ENCODE results near the gene RRP15. TPM values are rescaled to one million over a fixed set of nuclear protein-coding genes. Genes with fewer than 3 reads are reported as not detected.

RRP15 gene
- total RNA-seq, 2 donors from 2014 or later, result 24.9 to 27.3 TPM

DNA sequence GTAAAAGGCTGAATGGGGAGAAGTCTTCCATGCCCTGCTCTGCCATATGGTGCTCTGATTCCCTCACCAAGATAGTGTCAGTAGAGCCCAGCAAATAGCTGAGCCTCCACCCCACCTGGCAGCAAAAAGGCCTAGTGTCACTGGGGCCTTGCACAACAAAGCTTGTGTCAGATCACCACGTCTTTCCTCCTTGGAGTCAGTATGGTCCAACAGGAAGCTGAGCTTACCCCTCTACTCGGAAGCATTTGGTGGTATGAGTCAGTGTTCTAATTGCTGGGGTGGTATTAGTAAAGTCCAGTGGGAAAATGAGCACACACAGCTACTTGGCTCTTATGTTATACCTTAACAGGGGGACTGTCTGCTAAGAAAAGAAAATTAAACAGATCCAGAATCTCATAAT lies 18.7 kb upstream of the RRP15 start:
- Histone ChIP-seq H3K9me3 (ENCODE audit: control insufficient read depth, low read length) (no peaks in the 10 kb centered on the region), H3K27me3 (ENCODE audit: control insufficient read depth, insufficient read depth, low read length, poor library complexity, severe bottlenecking) (no peaks in the 10 kb centered on the region), H3K4me3 (ENCODE audit: low read length) (no peak overlapping the region), H3K27ac (ENCODE audit: low read depth, low read length) (no peak overlapping the region), H3K4me1 (ENCODE audit: control insufficient read depth, insufficient read depth, low read length) (no peaks in the 10 kb centered on the region), H3K36me3 (ENCODE audit: control insufficient read depth, insufficient read depth, low read length) (no peaks in the 10 kb centered on the region), H3K9ac (ENCODE audit: extremely low read depth, low read length, poor library complexity, severe bottlenecking) (no peak overlapping the region)
- DNase-seq, result no peak
- no peak overlapping the region for H3K4me3 Mint-ChIP-seq
- H3K36me3 Mint-ChIP-seq (ENCODE audit: low read depth), result no peaks in the 10 kb centered on the region
- TF ChIP-seq, protein P1, sequence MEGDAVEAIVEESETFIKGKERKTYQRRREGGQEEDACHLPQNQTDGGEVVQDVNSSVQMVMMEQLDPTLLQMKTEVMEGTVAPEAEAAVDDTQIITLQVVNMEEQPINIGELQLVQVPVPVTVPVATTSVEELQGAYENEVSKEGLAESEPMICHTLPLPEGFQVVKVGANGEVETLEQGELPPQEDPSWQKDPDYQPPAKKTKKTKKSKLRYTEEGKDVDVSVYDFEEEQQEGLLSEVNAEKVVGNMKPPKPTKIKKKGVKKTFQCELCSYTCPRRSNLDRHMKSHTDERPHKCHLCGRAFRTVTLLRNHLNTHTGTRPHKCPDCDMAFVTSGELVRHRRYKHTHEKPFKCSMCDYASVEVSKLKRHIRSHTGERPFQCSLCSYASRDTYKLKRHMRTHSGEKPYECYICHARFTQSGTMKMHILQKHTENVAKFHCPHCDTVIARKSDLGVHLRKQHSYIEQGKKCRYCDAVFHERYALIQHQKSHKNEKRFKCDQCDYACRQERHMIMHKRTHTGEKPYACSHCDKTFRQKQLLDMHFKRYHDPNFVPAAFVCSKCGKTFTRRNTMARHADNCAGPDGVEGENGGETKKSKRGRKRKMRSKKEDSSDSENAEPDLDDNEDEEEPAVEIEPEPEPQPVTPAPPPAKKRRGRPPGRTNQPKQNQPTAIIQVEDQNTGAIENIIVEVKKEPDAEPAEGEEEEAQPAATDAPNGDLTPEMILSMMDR (conservative IDR thresholded peaks at IDR 0.05), result no peak
- H3K4me1 Mint-ChIP-seq, result no peaks in the 10 kb centered on the region
- no peaks in the 10 kb centered on the region for H3K9me3 Mint-ChIP-seq
- WGBS, 2 experiments (ENCODE audit: insufficient coverage in 1 of 2, insufficient read length in 1 of 2), result 80 to 83% methylated on average over 2 of the region's 2 CpGs
- H3K27me3 Mint-ChIP-seq (ENCODE audit: insufficient read depth), result peaks cover 3% of the 10 kb centered on the region
- no peak overlapping the region for H3K27ac Mint-ChIP-seq

DNA sequence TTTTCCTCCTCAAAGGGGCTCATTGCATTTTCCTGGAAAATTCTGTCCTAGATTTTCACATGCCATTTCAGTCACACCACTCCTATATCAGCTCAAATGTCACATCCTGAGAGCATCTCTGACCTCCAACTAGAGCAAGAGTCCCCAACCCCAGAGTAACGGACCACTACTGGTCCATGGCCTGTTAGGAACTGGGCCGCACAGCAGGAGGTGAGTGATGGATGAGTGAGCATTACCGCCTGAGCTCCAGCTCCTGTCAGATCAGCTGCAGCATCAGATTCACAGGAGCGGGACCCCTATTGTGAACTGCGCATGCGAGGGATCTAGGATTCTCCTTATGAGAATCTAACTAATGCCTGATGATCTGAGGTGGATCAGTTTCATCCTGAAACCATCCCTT lies 12.7 kb upstream of the RRP15 start:
- H3K27me3 ChIP-seq (ENCODE audit: control insufficient read depth, insufficient read depth, low read length, poor library complexity, severe bottlenecking), result no peaks in the 10 kb centered on the region
- H3K27ac ChIP-seq (ENCODE audit: low read depth, low read length), result no peak overlapping the region
- no peaks in the 10 kb centered on the region for H3K9me3 ChIP-seq (ENCODE audit: control insufficient read depth, low read length)
- Mint-ChIP-seq H3K4me1 (peaks cover 7% of the 10 kb centered on the region), H3K27ac (no peak overlapping the region), H3K9me3 (no peaks in the 10 kb centered on the region), H3K4me3 (no peak overlapping the region), H3K27me3 (ENCODE audit: insufficient read depth) (peaks cover 3% of the 10 kb centered on the region), H3K36me3 (ENCODE audit: low read depth) (no peaks in the 10 kb centered on the region)
- H3K4me3 ChIP-seq (ENCODE audit: low read length), result no peak overlapping the region
- WGBS, 2 experiments (ENCODE audit: insufficient coverage in 1 of 2, insufficient read length in 1 of 2), result 92 to 95% methylated on average over 6 of the region's 6 CpGs
- no peaks in the 10 kb centered on the region for H3K36me3 ChIP-seq (ENCODE audit: control insufficient read depth, insufficient read depth, low read length)
- peaks cover 3% of the 10 kb centered on the region for H3K4me1 ChIP-seq (ENCODE audit: control insufficient read depth, insufficient read depth, low read length)
- H3K9ac ChIP-seq (ENCODE audit: extremely low read depth, low read length, poor library complexity, severe bottlenecking), result no peak overlapping the region
- no peak for DNase-seq
- TF ChIP-seq, protein P1 (conservative IDR thresholded peaks at IDR 0.05), result no peak

DNA sequence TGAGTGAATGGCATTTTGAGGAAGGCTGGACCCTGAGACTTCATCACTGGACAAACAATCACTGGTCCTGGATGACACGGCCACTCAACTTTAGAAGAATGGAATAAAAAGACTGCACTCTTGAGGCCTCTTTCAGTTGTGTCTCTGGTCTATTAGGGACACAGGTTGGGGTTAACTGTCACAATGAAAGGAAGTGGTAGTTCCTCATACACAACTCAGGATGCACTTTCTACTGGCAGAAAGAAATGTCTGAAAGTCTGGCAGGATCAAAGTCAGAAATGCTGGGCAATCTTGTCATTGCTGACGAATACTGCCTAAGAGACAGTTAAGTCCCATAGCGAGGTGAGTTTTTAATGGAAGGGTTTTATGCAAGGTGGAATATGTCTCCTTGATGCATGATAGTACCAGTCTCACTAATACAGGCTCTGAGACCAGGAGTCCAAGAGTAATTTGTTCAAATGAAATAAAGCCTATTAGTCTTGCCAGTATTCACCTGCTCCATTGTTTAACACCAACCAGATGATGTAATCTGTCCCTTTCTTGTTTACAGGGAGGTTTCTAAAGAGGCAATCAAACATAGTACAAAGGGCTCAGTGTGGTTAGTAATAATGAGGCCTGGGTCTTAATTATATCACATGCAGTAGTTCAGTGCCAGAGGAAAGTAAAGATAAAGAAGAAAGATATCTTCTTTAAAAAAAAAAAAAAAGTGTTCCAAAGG lies 11.2 kb upstream of the RRP15 start:
- H3K36me3 Mint-ChIP-seq (ENCODE audit: low read depth), result no peaks in the 10 kb centered on the region
- H3K4me1 Mint-ChIP-seq, result peaks cover 17% of the 10 kb centered on the region
- H3K27me3 Mint-ChIP-seq (ENCODE audit: insufficient read depth), result peaks cover 3% of the 10 kb centered on the region
- no peak for DNase-seq
- TF ChIP-seq, protein P1 (conservative IDR thresholded peaks at IDR 0.05), result no peak
- H3K4me1 ChIP-seq (ENCODE audit: control insufficient read depth, insufficient read depth, low read length), result peaks cover 3% of the 10 kb centered on the region
- no peaks in the 10 kb centered on the region for H3K36me3 ChIP-seq (ENCODE audit: control insufficient read depth, insufficient read depth, low read length)
- no peaks in the 10 kb centered on the region for H3K9me3 ChIP-seq (ENCODE audit: control insufficient read depth, low read length)
- no peak overlapping the region for H3K4me3 Mint-ChIP-seq
- H3K27ac ChIP-seq (ENCODE audit: low read depth, low read length), result no peak overlapping the region
- WGBS, 2 experiments (ENCODE audit: insufficient coverage in 1 of 2, insufficient read length in 1 of 2), result 90 to 91% methylated on average over 3 of the region's 3 CpGs
- no peaks in the 10 kb centered on the region for H3K9me3 Mint-ChIP-seq
- no peaks in the 10 kb centered on the region for H3K27me3 ChIP-seq (ENCODE audit: control insufficient read depth, insufficient read depth, low read length, poor library complexity, severe bottlenecking)
- H3K4me3 ChIP-seq (ENCODE audit: low read length), result no peak overlapping the region
- no peak overlapping the region for H3K9ac ChIP-seq (ENCODE audit: extremely low read depth, low read length, poor library complexity, severe bottlenecking)
- H3K27ac Mint-ChIP-seq, result no peak overlapping the region
